GM06990 (cell line): ENCODE results near the gene BCAR1.

Experiments used
- DNase-seq: peaks from one replicate; pipeline ENCODE4 v3.0.0-alpha.2; 2011; ENCODE audit not compliant: insufficient read length; ENCODE audit errors: extremely low read depth
- H3K27me3 ChIP-seq: replicated peaks from 2 replicates; pipeline ENCODE4 v1.6.0; 2011; ENCODE audit warnings: low read length; ENCODE audit not compliant: control insufficient read depth, insufficient read depth
- H3K36me3 ChIP-seq: 2 replicates; pipeline ENCODE4 v1.5.1; 2011; ENCODE audit warnings: low read length; ENCODE audit not compliant: control insufficient read depth, insufficient read depth
- H3K4me3 ChIP-seq: replicated peaks from 2 replicates; pipeline ENCODE4 v1.5.1; 2011; ENCODE audit warnings: low read depth, mild to moderate bottlenecking, control low read depth, low read length
- TF ChIP-seq, protein P1 (sequence below): IDR thresholded peaks from 2 replicates; pipeline ENCODE4 v1.5.1; 2011; ENCODE audit warnings: low read length, control low read depth, mild to moderate bottlenecking, inconsistent platforms; ENCODE audit not compliant: insufficient read depth, poor library complexity, severe bottlenecking

The BCAR1 gene

DNA sequence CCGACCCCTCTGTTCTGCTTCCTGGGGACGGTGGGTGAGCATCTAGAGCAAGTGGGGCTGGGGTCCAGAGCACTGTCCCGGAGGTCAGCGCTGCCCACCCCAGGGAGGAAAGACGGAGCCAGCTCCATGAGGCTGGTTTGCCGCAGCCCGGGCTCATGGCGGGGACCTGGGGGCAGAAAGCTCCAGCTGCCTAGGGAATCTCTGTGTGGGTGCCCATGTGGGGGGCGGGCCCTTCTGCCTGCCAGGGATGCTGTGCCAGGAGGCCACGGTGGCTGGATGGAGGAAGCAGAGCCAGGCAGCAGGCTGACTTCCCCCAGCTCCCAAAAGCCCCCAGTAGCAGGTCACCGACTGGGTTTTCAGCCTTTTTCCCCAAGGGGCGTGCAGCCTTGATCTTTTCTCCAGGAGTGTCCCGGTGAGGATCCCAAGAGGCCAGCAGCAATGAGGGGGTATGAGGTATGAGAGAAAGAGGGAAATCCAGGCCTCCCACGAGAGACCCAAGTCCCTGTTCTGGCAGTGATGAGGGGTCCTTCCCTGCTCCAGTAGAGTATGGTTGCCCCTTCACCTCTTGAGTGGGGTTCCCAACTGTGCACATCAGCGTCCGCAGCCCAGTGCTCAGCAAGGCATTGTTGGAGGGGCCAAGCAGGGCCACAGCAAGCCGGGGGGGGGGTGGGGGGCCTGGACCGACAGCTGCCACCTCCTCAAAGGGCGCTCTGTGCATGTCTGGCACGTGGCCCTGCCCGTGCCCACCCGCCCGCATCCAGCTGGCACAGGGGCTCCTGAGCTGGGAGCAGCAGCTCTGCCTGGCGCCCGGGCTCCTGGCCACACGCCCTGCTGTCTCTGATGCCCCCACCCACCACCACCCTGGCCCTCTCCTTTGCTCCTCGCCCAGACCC lies 15.6 kb upstream of the BCAR1 start:
- no peak for DNase-seq
- Histone ChIP-seq H3K36me3 (no peaks in the 10 kb centered on the region), H3K27me3 (no peaks in the 10 kb centered on the region), H3K4me3 (no peak overlapping the region)
- TF ChIP-seq, protein P1, sequence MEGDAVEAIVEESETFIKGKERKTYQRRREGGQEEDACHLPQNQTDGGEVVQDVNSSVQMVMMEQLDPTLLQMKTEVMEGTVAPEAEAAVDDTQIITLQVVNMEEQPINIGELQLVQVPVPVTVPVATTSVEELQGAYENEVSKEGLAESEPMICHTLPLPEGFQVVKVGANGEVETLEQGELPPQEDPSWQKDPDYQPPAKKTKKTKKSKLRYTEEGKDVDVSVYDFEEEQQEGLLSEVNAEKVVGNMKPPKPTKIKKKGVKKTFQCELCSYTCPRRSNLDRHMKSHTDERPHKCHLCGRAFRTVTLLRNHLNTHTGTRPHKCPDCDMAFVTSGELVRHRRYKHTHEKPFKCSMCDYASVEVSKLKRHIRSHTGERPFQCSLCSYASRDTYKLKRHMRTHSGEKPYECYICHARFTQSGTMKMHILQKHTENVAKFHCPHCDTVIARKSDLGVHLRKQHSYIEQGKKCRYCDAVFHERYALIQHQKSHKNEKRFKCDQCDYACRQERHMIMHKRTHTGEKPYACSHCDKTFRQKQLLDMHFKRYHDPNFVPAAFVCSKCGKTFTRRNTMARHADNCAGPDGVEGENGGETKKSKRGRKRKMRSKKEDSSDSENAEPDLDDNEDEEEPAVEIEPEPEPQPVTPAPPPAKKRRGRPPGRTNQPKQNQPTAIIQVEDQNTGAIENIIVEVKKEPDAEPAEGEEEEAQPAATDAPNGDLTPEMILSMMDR = no peak

DNA sequence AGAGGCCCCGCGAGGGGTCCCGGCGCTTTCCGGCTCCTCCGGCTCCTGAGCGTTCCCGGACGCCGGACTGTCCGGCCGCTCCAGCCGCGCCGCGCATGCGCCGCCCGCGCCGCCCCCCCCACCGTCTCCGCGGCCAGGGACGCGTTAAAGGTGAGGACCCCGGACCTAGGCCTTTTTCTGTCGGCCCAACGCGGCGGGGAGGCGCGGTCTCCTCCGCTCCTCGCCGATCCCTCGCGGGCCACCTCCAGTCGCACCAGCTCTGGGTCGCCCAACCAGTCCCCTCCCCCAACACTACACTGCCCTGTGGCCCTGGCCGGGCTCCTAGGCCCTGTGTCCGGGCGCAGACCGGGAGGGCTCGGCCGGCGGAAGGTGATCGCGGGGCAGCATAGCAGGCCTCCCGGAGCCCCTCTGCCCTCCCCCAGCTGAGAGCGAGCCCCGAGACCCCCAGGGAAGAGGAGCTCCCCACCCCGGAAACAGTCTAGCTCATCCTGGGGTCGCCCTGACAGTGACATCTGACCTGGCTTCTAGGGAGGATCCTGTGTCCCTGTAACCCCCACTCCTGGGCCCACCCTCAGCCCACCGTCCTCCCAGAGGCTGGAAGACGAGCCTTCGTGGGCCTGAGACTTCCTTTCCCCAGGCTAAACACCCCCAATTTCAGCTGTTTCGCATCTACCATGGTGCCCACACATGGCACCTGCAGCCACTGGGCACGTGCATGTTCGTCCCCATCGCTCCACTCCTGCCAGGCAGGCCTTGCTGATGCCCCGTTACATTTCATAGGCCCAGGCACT lies 14.7 kb upstream of the BCAR1 start:
- DNase-seq = peak; percentile 74
- no peaks in the 10 kb centered on the region for H3K36me3 ChIP-seq

DNA sequence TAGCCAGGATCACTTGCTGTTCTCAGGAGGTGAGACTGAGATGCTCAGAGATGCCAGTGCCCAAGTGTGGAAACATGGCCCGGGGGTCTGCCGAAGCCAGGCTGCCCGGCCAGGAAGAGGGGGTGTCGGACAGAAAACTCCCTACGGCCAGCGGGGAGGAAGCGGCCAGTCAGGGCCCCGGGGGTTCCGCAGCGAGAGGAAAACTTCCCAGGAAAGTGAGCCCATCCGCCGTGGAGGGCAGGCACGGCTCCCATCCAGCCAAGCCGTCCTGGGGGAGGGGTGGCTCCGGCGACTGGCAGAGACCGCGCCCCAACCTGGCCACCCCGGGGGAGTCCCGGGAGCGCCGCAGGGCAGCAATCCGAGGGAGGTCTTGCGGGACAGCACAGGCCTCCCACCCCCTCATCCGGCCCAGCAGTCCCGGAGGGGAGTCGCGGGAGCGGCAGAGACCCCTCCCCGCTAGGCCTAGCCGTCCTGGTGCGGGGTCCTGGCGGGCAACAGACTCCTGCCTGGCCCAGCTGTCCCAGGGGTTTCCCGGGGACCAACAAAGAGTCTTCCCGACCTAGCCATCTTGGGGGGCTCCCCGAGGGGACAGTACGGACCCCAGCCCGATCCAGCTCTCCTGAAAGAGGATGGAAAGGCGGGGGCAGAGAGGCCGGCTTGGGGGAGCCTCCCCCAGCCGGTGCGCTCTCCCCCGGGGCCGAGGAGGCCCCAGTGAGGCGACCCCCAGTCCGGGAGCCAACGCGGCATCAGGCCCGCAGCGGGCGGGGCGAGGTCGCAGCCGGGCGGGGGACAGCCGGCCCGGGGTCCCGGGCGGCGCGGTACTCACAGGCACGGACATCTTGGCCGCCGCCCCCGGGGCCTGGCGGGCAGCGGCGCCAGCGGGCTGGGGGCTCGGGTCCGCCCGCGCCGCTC lies 13.8 kb upstream of the BCAR1 start:
- Histone ChIP-seq H3K4me3 (peak overlapping the region; percentile 83), H3K36me3 (no peaks in the 10 kb centered on the region), H3K27me3 (no peaks in the 10 kb centered on the region)
- DNase-seq = no peak
- TF ChIP-seq, protein P1 = no peak

More for the DNA sequence above, 14.7 kb upstream of the BCAR1 start:
- Histone ChIP-seq H3K4me3 (peak overlapping the region; percentile 83), H3K27me3 (no peaks in the 10 kb centered on the region)
- TF ChIP-seq, protein P1 = no peak

DNA sequence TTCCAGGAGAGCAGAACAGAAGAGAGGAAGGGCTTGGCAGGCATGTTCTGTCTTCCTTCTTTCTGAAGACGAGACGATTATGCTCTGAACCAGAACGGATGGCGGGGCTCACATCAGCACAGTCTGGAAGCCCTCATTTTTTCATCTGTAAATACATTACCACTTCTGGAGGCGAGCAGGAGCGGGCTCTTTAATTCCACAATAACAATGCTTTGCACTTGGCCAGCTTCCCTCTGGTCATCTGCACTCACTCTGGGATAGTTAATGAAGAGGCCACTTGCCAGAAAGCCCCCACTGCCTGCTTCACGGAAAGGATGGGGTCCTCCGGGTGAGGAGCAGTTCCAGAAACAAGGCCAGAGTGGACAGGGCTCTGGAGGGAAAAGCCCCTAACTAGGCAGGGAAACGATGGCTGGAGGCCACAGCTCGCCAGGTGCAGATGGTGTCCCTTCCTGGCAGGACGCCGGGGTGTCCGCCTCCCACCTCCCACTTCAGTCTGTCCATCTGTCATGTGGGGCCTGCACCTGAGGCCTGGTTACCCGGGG lies 13.1 kb upstream of the BCAR1 start:
- Histone ChIP-seq H3K27me3 (no peaks in the 10 kb centered on the region), H3K4me3 (peak overlapping the region; percentile 83), H3K36me3 (no peaks in the 10 kb centered on the region)
- TF ChIP-seq, protein P1 = no peak
- DNase-seq = no peak

DNA sequence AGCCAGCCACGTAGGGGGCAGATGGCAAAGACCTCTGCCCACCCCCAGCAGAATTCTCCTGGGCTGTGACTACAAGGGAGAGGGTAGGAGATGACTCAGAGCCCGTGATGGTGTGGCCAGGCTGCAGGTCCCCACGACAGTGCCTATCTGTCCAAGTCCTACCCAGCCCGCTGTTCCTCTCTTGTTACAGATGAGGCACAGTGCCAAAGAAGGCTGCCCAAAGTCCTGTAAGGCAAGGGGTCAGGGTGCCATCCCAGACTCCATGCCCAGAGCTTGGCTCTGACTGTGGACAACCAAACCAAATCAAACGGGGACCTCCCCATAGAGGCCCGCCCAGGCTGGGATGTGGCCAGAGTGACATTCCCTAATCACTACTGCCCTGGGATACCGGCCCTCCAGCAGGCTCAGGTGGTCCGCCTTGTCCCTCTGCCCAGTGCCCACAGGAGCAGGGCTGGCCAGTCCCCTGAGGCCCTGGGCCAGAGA lies 12.6 kb upstream of the BCAR1 start:
- Histone ChIP-seq H3K36me3 (no peaks in the 10 kb centered on the region), H3K27me3 (no peaks in the 10 kb centered on the region), H3K4me3 (no peak overlapping the region)
- TF ChIP-seq, protein P1 = no peak
- no peak for DNase-seq
